HG03571 (cell line): ENCODE data around the gene CEP89.
A peak's percentile ranks its signal among the peaks of the same experiment; 100 is the strongest.
"Not testable (repeated sequence)": the region's sequence is repeated elsewhere in the genome, so short reads cannot be mapped to it uniquely, and the experiment has no call there.

ENCODE experiments used
- ATAC-seq: cut with Tn5 transposase; IDR thresholded peaks from one replicate; pipeline ENCODE4 v1.9.1; 2021; ENCODE audit not compliant: unreplicated experiment

The CEP89 gene

GRCh38 chr19:32971715-32972540 lies at the start of gene CEP89, which contains the start of gene FAAP24:
TSS of gene CEP89 (minus strand) at chr19:32971958. CDS start at chr19:32971874, 84 bp downstream.
TSS of gene FAAP24 (plus strand) at chr19:32972242. CDS start at chr19:32973197, 955 bp downstream.
- ATAC-seq, result peak; percentile 96

- ATAC-seq, result not testable (repeated sequence)
Measured at GRCh38 chr19:33010891-33011290, 39.1 kb upstream of the CEP89 start.

- no peak for ATAC-seq
Measured at GRCh38 chr19:33008738-33009137, 37.0 kb upstream of the CEP89 start.

DNA sequence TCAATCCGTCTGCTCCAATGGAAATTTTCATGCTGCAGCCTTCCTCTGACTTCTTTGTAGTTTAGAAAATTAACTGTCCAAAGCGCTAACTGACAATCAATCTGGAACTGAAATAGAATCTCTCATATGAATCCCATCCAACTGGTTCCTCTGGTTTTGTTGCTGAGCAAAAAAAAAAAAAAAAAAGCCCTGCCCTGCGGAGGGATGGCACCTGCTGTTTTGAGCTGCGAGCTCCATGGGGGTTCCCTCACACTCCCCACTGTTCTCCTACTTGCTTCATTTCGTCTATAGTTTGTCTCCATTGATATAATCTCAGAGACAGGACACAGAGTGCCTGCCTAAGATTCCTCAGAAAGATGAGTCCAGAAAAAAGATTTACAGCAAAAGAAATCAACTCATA lies 33.7 kb upstream of the CEP89 start:
- no peak for ATAC-seq

- ATAC-seq, result not testable (repeated sequence)
Measured at GRCh38 chr19:33003424-33004024, 31.8 kb upstream of the CEP89 start.

DNA sequence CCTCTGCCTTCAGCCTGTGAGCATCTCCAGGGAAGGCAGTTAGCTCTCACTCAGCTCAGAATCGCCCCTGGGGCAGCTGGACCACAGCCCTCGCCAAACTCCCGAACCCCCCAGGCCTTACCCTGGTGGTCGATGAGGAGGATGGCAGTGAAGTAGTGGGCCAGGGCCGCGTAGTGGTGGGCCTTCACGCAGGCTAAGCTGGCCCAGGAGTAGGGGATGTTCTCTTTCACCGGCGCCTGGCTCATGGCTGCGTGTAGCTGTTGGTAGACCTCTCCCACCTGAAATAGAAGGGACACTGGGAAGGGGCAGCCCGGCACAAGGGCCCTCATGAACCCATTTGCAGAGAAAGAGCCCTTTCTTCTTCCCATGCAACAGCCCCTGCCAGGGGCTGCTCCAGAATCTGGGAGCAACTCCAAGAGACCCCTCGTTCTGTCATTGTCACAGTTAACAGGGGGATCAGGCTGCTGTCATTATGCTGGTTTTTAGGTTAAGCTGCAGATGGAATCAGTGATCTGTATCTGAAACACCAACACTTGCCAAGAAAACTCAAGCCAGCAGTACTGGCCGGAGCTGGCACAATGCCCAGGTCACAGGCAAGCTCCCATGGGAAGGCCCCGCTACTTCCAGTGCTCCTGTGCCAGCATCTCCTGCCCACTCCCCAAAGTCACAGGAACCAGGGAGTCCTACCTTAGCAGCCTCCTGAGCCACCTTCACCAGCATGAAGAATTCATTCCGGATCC lies 30.5 kb upstream of the CEP89 start:
- ATAC-seq, result not testable (repeated sequence)

DNA sequence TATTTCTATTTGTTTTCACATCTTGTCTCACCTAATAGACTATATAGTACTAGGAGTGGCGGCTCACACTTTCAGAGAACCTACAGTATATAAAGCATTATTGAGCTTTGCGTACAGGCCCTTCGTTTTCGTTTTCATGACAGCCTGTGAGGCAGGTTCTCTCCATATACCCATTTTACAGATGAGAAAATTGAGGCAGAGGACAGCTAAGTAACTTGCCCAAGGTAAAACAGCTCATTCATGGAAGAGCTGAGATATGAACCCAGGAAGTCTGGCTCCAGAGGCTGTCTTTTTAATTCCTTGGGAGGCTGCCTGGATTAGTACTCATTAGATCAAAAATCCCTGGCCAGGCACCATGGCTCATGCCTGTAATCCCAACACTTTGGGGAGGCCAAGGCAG lies 29.2 kb upstream of the CEP89 start:
- ATAC-seq, result no peak

DNA sequence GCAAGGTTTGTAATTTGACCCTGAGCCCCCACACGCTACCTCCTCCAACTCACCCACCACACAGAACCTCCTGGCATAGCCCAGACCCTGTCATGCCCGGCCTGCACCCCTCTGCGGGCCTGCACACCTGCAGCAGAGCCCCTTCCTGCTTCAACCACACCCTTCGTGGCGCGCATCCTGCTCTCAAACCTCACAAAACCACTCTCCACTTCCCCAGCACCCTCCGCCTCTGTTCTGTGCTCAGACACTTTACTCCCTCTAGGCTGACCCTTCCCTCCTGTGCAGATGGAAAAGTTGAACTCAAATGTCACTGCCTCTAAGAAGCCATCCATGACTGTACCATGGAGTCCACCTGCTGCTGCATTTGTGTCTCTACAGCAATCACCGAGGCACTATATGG lies 28.8 kb upstream of the CEP89 start:
- no peak for ATAC-seq

GRCh38 chr19:32998722-32999121 lies 27.0 kb upstream of the CEP89 start:
- no peak for ATAC-seq

- ATAC-seq, result no peak
Measured at GRCh38 chr19:32997716-32998355, 26.1 kb upstream of the CEP89 start.

DNA sequence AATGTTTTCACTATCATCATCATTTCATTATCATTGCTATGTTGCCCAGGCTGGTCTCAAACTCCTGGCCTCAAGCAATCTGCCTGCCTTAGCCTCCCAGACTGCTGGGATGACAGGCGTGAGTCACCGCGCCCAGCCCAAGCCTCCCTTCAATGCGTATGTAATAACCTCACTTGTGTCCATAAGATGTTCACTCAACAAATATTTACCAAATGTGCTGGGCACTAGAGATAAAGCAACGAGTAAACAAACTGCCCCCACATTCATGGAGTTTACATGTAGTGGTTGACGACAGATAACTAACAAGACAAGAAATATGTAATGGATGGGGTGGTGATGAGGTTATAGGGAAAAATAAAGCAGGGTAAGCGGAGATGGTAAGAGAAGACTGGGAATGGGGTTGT lies 25.3 kb upstream of the CEP89 start:
- ATAC-seq, result not testable (repeated sequence)

- not testable (repeated sequence) for ATAC-seq
Measured at GRCh38 chr19:32995966-32996365, 24.2 kb upstream of the CEP89 start.

GRCh38 chr19:32988724-32989123 lies 17.0 kb upstream of the CEP89 start:
- no peak for ATAC-seq

- not testable (repeated sequence) for ATAC-seq
Measured at GRCh38 chr19:32988254-32988653, 16.5 kb upstream of the CEP89 start.

DNA sequence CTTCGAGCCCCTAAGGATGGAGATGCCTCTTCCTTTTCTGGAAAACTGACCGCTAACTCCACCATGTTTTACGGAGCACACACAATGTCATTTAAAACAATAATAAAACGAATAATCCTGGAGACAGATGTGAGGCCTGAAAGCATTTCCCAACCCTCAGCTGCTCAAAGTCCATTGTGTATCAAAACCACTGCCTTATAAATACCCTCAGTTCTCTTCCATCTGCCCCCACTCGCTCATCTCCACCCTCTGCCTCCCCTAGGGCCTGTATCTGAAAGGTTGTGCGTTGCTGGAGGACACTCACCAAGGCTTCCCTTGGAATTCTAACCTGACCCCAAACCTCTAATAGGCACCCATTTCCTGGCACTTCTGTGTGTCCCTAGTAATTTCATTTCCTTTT lies 10.7 kb upstream of the CEP89 start:
- not testable (repeated sequence) for ATAC-seq

DNA sequence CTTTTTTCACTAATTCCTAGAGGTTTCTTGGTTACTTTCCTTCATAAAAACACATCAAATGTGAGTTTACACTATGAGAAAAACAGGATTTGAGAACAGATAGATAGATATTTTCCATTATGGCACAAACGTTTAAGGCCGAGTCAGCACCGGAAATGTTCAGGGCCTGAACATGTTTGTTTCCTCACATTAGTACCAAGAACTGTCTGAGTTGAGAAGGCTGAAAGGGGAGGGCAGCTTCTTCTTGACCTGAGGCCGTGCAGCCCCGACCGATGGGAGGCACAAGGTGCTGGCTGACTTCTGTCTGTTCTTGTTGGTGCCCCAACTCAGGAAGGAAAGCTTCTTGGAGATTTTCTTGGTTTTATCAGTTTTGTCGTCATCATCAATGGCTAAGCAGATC lies 8.0 kb upstream of the CEP89 start:
- ATAC-seq, result not testable (repeated sequence)

DNA sequence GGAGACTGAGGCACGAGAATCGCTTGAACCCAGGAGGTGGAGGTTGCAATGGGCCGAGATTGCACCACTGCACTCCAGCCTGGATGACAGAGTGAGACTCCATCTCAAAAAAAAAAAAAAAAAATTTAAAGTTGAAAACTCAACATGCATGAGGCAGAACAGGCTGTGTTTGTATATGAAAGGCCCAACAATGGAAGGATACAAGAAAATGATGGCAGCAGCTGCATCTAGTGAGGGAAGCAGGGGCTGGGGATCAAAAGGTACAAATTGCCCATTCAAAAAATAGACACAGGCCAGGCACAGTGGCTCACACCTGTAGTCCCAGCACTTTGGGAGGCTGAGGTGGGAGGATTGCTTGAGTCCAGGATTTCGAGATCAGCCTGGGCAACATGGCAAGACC lies 6.1 kb upstream of the CEP89 start:
- not testable (repeated sequence) for ATAC-seq

DNA sequence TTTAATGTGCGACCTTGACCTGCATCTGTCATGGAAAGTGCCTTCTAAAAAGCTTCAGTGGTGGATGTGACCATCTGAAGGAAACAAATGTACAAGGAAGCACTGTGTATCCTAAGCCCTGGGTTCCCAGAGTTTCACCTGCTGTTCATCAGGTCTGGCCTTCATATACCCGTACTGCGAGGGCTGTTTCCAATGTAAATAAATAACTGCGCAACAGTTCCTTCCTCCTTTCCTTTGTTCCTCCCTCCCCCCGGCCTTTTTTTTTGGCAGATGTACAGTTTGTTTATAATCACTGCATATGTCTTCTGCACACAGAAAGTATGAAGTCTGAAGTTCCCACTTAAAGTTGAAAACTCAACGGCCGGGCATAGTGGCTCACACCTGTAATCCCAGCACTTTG lies 5.5 kb upstream of the CEP89 start:
- ATAC-seq, result no peak

DNA sequence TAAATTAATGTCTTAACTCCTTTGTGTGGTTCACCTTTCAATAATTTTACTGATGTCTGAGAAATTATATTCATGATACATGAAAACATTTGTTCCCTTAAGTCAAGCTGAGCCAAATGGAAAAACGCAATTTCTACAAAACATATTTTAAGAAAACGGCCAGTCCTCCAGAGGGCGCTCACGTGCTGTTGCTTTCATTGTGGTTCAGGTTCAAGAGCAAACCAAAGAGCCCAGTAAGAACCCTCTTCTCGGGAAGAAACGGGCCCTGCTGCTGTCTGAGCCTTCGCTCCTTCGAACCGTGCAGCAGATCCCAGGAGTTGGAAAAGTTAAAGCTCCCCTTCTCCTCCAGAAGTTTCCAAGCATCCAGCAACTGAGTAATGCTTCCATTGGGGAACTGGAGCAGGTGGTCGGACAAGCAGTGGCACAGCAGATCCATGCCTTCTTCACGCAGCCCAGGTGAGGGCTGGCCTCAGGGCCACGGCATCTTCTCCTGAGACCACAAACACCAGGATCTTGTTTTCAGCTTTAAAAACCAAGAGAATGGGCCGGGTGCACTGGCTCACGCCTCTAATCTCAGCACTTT lies 4.6 kb upstream of the CEP89 start:
- no peak for ATAC-seq

GRCh38 chr19:32971012-32971595 lies 654 bp downstream of the CEP89 start:
- no peak for ATAC-seq
